Jurkat, Clone E6-1 (cell line): ENCODE data around the gene USPL1.
"Not testable (repeated sequence)": the region's sequence is repeated elsewhere in the genome, so short reads cannot be mapped to it uniquely, and the experiment has no call there.

Experiments used
- DNase-seq: peaks from one replicate; pipeline ENCODE4 v3.0.0-alpha.2; 2011; ENCODE audit warnings: low read depth, low spot score
- H3K4me3 ChIP-seq: 2 replicates; pipeline ENCODE4 v1.5.1; 2011; ENCODE audit warnings: mild to moderate bottlenecking, low read length, control low read depth, moderate library complexity

USPL1 gene

DNA sequence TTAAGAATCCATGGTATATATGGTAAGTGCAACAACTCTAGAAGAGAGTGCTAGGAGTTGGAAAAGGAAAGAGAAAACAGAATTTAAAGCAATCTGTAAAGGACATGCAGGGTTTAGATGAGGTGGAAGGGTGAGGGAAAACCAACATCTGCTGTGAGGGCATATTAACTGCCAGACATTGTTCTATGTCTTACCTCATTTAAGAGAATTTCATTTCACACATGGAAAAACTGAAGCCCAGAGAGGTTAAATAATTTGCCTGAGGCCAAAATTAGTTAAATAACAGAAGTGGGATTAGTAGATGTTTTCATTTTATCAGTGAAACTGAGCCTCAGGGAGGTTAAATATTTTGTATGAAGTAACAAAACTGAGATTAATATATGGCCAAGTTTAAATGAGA is 7.4 kb upstream of the USPL1 start:
- no peak for DNase-seq
- H3K4me3 ChIP-seq, result no peak overlapping the region

GRCh38 chr13:30615481-30615865 is 2.2 kb upstream of the USPL1 start:
- no peak for DNase-seq
- H3K4me3 ChIP-seq, result no peak overlapping the region; the same call in 1 of the 2 replicates

DNA sequence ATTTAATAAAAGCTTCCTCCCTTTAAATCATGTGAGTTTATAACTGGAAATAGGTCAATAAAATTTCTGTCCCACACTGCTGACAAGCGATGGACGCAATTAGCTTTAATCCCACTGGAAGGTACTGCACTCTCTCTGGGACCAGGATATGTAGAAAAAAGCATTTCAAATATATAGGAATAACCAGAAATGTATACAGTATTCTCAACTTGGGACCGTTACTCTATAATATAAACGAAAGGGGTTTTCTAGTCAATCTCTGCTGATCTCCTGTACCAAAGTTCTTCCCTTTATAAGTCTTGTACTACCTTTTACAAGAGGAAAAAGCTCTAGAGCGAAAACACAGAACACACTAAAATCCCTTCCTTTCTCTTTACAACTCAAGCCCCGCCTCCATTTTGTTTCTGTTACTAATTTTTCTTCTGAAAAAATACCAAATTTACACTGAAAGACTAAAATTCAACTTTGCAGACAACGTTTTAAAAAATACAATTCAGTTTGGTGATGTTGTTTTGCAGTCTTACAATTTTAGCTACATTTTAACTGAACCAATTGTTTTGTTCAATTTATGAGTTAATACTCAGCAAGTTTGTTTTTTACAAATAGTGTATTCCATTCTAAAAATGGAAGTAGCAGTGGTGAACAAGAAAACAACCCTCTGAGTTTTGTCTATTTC is 1.7 kb upstream of the USPL1 start:
- no peak for DNase-seq
- peak overlapping the region; percentile 88 for H3K4me3 ChIP-seq

GRCh38 chr13:30616927-30617314 is 799 bp upstream of the USPL1 start:
- H3K4me3 ChIP-seq, result peak overlapping the region; percentile 88
- DNase-seq, result peak; percentile 73

DNA sequence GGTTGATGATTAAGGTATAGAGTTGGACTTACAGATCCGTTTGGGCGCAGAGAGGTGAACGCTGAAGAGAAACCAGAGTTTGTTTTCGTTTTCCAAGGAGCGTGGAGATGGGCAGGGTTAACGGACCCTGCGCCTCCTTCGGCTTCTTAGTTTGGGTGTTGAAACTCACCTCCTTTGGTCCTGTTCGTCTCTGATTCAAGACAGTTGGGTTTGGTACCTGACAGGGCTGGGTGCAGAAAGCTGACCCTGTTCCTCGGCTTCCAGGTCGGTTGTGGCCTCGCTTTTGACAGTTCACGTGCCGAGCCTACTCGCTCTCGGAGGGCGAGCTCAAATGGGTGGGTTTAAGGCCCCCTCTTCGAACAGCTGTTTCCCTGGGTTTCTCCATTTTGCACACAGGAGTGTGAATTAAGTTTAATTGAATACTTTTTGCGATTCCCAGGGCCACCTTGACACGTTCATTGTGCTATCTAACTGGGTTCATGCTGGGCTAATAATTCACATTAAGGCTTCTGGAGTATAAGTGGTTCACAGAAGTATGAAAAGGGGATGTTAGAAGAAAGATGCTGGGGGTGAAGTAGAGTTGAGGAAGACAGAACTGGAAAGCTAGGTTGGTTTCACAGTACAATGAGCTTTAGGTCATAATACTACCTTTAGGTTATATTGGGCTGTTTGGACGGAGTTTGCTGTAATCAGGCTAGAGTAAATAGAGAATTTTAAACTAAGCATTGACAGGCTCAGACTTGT is 638 bp downstream of the USPL1 start:
- peak overlapping the region; percentile 82 for H3K4me3 ChIP-seq
- no peak for DNase-seq

DNA sequence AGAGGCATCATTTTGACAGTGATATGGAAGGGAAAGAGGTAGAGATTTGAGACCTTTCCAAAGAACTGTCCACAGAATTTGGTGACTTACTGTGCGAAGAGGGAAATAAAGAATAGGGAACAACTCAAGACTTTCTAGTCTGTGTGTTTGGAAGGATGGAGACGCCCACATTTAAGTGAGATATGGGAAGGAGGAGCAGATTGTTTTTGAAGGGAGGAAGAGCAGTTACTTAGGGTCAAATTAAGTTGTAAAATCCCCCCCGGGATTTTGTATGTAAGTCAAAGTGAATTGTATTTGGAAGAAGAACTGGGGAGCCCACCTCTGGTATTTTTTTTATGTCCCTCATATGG is 1.2 kb downstream of the USPL1 start:
- DNase-seq, result no peak

GRCh38 chr13:30619731-30620130 is 2.0 kb downstream of the USPL1 start:
- no peak for DNase-seq
- H3K4me3 ChIP-seq, result no peak overlapping the region

More for the DNA sequence above, 1.2 kb downstream of the USPL1 start:
- peak overlapping the region; percentile 82 for H3K4me3 ChIP-seq

- H3K4me3 ChIP-seq, result no peak overlapping the region
- no peak for DNase-seq
Observed at GRCh38 chr13:30620941-30621340, 3.2 kb downstream of the USPL1 start.

GRCh38 chr13:30622551-30622950 is 4.8 kb downstream of the USPL1 start:
- DNase-seq, result no peak
- no peak overlapping the region for H3K4me3 ChIP-seq

- H3K4me3 ChIP-seq, result no peak overlapping the region
- DNase-seq, result no peak
Observed at GRCh38 chr13:30623392-30623791, 5.7 kb downstream of the USPL1 start.

- H3K4me3 ChIP-seq, result no peak overlapping the region
- DNase-seq, result no peak
Observed at GRCh38 chr13:30624630-30625029, 6.9 kb downstream of the USPL1 start.

DNA sequence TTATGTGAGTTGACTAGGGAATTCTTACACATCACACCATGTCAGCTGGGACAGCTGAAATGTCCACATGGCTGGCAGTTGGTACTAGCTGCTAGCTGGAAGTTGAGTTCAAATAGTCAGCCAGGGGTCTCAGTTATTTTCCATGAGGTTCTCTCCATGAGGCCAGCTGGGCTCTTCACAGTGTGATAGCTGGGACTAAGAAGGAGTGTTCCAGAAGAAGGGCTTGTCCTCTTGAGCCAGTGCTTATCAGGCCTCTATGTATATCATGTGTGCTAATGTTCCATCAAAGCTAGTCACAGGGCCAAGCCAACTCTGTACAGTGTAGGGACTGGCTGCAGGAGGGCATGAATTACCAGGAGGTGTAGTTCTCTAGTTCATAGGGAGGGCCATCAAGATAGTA is 11.8 kb downstream of the USPL1 start:
- no peak overlapping the region for H3K4me3 ChIP-seq
- no peak for DNase-seq

DNA sequence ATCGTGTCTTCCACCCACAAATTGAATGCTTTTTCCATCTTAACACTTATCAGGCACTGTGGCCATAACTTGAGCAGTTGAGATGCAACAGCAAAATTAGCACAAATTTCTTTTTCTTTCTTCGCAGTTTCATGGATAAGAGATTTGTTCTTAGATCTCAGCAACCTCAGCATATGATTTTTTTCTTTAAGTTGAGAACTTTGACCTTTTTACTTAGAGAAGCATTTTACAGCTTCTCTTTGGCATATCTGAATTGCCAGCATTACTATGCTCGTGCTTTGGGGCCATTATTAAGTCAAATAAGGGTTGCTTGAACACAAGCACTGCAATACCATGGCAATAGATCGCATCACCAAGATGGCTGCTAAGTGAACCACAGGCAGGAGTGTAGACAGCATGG is 16.1 kb downstream of the USPL1 start:
- H3K4me3 ChIP-seq, result no peak overlapping the region
- DNase-seq, result no peak

GRCh38 chr13:30634838-30635237 is 17.1 kb downstream of the USPL1 start:
- DNase-seq, result no peak

DNA sequence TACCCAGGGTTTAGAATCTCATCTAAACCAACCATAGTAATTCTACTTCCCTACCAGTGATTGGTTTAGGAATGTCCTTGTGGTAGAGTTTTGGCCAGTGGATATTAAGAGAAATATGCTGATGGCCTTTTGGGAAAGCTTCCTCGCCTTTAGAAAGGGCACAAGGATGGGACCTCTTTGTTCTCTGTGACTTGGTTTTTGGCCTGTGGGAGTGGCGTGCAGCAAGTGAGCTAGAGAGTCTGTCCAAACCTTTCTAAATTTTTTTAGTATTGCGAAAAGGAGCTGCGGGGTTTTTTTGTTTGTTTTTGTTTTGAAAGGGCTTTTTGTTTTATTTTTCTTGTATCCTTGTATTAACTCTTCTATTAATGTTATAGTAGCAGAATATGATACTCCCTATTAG is 20.6 kb downstream of the USPL1 start:
- DNase-seq, result no peak
- no peak overlapping the region for H3K4me3 ChIP-seq

More at GRCh38 chr13:30634838-30635237, 17.1 kb downstream of the USPL1 start:
- no peak overlapping the region for H3K4me3 ChIP-seq

DNA sequence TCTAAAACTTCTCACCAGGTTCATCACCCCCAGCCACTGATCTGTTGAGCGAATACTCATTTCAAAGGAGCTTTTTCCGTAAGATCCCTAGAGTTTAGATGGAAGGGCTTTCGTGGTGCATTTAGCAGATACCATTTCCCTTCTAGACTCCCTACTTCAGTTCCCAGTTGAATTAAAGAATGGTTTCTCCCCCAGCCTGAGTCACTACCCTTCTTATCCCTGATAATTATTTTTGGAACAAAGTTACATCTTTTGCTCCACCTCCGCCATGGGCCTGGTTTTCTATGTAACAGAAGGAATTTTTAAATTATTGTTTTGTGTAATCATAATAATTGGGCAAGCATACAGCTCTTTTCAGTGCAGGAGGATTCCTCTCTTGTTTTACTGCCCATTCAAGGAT is 22.0 kb downstream of the USPL1 start:
- no peak overlapping the region for H3K4me3 ChIP-seq
- DNase-seq, result no peak

DNA sequence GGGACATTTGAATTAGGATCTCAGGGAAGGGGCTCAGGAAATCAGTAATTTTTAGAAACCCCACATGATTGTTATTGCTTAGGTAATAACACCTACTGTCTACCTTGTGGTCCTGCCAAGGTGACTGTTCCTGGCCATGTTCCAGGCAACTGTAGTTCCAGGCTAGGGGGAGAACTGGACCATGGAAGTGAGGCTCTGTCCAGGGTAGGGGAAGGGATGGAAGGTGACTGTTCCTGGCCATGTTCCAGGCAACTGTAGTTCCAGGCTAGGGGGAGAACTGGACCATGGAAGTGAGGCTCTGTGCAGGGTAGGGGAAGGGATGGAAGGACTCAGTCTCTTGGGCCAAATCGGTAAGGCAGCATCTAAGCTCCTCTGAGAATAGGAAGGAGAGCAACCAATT is 23.5 kb downstream of the USPL1 start:
- not testable (repeated sequence) for H3K4me3 ChIP-seq, DNase-seq

DNA sequence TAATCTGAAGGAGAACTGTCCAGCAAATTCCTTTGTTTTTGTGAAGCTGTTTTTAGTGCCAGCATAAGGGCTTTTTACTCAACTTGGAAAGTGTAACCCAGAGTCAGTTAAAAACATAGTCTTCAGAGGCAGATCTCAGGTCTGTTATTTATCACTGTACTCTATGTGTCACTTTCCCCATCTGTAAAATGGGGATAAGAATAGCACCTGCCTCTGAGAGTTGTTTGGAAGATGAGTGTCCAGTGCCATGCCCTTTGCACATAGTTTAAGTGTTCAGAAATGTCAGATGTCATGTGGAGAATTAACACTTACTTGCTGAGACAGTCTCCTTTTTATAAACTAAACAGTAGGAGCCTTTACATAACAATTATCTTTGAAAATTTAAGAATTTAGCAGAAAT is 27.9 kb downstream of the USPL1 start:
- no peak for DNase-seq
- no peak overlapping the region for H3K4me3 ChIP-seq

- no peak for DNase-seq
- no peak overlapping the region for H3K4me3 ChIP-seq
Observed at GRCh38 chr13:30647420-30647819, 29.7 kb downstream of the USPL1 start.

GRCh38 chr13:30647824-30648521 is 30.3 kb downstream of the USPL1 start:
- no peak overlapping the region for H3K4me3 ChIP-seq
- DNase-seq, result no peak
